Effector CD4-positive, alpha-beta T cell (primary cell): ENCODE measurements around the gene ZNF496.
"Not testable (repeated sequence)": the region's sequence is repeated elsewhere in the genome, so short reads cannot be mapped to it uniquely, and the experiment has no call there.

Source experiments
- DNase-seq: peaks from one replicate; pipeline ENCODE4 v3.0.0-alpha.2; 2020

The ZNF496 gene

GRCh38 chr1:247358920-247359319 is 27.3 kb upstream of the ZNF496 start:
- no peak for DNase-seq

GRCh38 chr1:247357781-247358211 is 26.1 kb upstream of the ZNF496 start:
- DNase-seq = no peak

- DNase-seq = no peak
Observed at GRCh38 chr1:247357052-247357780, 25.5 kb upstream of the ZNF496 start.

- DNase-seq = not testable (repeated sequence)
Observed at GRCh38 chr1:247355160-247355559, 23.5 kb upstream of the ZNF496 start.

- DNase-seq = no peak
Observed at GRCh38 chr1:247352175-247352574, 20.5 kb upstream of the ZNF496 start.

GRCh38 chr1:247350587-247350986 is 18.9 kb upstream of the ZNF496 start:
- DNase-seq = no peak

GRCh38 chr1:247347477-247348222 is 16.0 kb upstream of the ZNF496 start:
- DNase-seq = no peak

- no peak for DNase-seq
Observed at GRCh38 chr1:247345881-247346280, 14.2 kb upstream of the ZNF496 start.

GRCh38 chr1:247343801-247344200 is 12.1 kb upstream of the ZNF496 start:
- DNase-seq = no peak

- no peak for DNase-seq
Observed at GRCh38 chr1:247338723-247339275, 7.1 kb upstream of the ZNF496 start.

- DNase-seq = no peak
Observed at GRCh38 chr1:247337961-247338360, 6.3 kb upstream of the ZNF496 start.

- no peak for DNase-seq
Observed at GRCh38 chr1:247337250-247337746, 5.6 kb upstream of the ZNF496 start.

GRCh38 chr1:247336390-247336789 is 4.7 kb upstream of the ZNF496 start:
- no peak for DNase-seq

GRCh38 chr1:247335882-247336281 is 4.2 kb upstream of the ZNF496 start:
- no peak for DNase-seq

- DNase-seq = no peak
Observed at GRCh38 chr1:247334378-247335133, 2.9 kb upstream of the ZNF496 start.

- DNase-seq = no peak
Observed at GRCh38 chr1:247332623-247333361, 1.1 kb upstream of the ZNF496 start.

- peak; percentile 21 for DNase-seq
Observed at GRCh38 chr1:247332215-247332622, 552 bp upstream of the ZNF496 start.

- DNase-seq = peak; percentile 48
Observed at GRCh38 chr1:247331172-247331524, 519 bp downstream of the ZNF496 start.

GRCh38 chr1:247330548-247331171 is 1.0 kb downstream of the ZNF496 start:
- DNase-seq = no peak

- DNase-seq = no peak
Observed at GRCh38 chr1:247329097-247329617, 2.5 kb downstream of the ZNF496 start.

- no peak for DNase-seq
Observed at GRCh38 chr1:247328311-247328710, 3.4 kb downstream of the ZNF496 start.
